OCI-LY3 (cell line): ENCODE measurements around the gene ASPN.

Source experiments
- CTCF ChIP-seq: fragments of 200-600, 300-600 bp; sonication (generic); IDR thresholded peaks from 2 replicates; pipeline ENCODE4 v1.5.1; 2014; ENCODE audit warnings: antibody characterized with exemption, low read length, low read depth
- EZH2phosphoT487 ChIP-seq: fragments of 200-600 bp; shearing (Covaris generic); IDR thresholded peaks from 2 replicates; pipeline ENCODE4 v1.6.1; 2018; ENCODE audit warnings: antibody characterized with exemption, mixed run types, low read depth

GRCh38 chr9:92432972-92433548 lies 49.2 kb downstream of the ASPN start:
- TF ChIP-seq CTCF (no peak), EZH2phosphoT487 (no peak)
